Testis (tissue), 2 donors: ENCODE measurements around the gene PNN.

ENCODE experiments used
- POLR2A ChIP-seq: fragments of 450-650 bp; IDR thresholded peaks from one replicate; pipeline ENCODE4 v1.6.1; 2017; ENCODE audit warnings: antibody characterized with exemption, mild to moderate bottlenecking, moderate library complexity
- TF ChIP-seq, protein P1 (sequence below), 3 experiments: fragments of 450-650 bp in 2 of 3; fragments of 200-600 bp in 1 of 3; sonication (generic) in 1 of 3; IDR thresholded peaks; one replicate each; pipeline ENCODE4 v1.5.1; 2016 to 2019; ENCODE audit warnings: antibody characterized with exemption in 3 of 3, mild to moderate bottlenecking in 2 of 3, moderate library complexity in 1 of 3

DNA sequence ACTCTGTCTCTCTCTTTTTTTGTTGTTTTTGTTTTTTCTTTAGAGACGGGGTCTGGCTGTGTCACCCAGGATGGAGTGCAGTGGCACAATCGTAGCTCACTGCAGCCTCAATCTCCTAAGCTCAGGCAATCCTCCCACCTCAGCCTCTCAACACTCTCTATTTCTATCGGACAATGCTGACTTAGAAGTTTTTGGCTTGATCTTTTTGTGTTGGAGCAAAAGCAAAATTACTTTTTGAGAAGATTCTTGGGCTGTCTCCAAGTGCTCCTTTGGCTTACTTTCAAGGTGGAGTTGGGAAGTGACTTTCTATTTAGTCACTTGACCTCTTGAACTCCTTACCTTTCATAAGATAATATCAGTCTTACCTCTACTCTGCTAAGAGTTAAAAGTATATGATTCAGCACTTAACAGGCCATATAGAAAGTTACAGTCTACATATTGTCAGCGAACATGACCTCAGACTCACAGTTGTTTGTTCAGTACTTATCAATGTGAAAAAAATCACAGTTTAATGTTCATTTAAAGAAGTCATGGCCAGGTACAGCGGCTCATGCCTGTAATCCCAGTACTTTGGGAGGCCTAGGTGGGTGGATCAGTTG is 43.2 kb downstream of the PNN start:
- TF ChIP-seq, protein P1, sequence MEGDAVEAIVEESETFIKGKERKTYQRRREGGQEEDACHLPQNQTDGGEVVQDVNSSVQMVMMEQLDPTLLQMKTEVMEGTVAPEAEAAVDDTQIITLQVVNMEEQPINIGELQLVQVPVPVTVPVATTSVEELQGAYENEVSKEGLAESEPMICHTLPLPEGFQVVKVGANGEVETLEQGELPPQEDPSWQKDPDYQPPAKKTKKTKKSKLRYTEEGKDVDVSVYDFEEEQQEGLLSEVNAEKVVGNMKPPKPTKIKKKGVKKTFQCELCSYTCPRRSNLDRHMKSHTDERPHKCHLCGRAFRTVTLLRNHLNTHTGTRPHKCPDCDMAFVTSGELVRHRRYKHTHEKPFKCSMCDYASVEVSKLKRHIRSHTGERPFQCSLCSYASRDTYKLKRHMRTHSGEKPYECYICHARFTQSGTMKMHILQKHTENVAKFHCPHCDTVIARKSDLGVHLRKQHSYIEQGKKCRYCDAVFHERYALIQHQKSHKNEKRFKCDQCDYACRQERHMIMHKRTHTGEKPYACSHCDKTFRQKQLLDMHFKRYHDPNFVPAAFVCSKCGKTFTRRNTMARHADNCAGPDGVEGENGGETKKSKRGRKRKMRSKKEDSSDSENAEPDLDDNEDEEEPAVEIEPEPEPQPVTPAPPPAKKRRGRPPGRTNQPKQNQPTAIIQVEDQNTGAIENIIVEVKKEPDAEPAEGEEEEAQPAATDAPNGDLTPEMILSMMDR (IDR thresholded peaks at IDR 0.05) = no peak
- TF ChIP-seq POLR2A = no peak
